ENCODE data around the gene PHETA1. TPM values are rescaled to one million over a fixed set of nuclear protein-coding genes. Genes with fewer than 3 reads are reported as not detected.

Gene PHETA1
- total RNA-seq, 1 donor from 2014 or later, result 20.5 TPM

GRCh38 chr12:111321317-111321716 lies 47.6 kb downstream of the PHETA1 start:
- Histone ChIP-seq H3K4me1 (no peaks in the 10 kb centered on the region), H3K27me3 (ENCODE audit: low read depth) (no peaks in the 10 kb centered on the region), H3K4me3 (no peak overlapping the region), H3K9me3 (no peaks in the 10 kb centered on the region), H3K27ac (no peak overlapping the region), H3K36me3 (no peaks in the 10 kb centered on the region)
- intact Hi-C loops (cut with DNase I), result no loop called here
- no peak for TF ChIP-seq CTCF (IDR thresholded peaks at IDR 0.05)
- ATAC-seq, result no peak
- no peak for DNase-seq

- intact Hi-C loops (cut with DNase I), result no loop called here
- no peak for ATAC-seq
Measured at GRCh38 chr12:111320258-111321050, 48.4 kb downstream of the PHETA1 start.

GRCh38 chr12:111319600-111320257 lies 49.2 kb downstream of the PHETA1 start:
- intact Hi-C loops (cut with DNase I), result loop anchor here (10.0 kb wide), 1 partner anchor 385 kb away; no protein-coding TSS in a partner anchor

More at GRCh38 chr12:111320258-111321050, 48.4 kb downstream of the PHETA1 start:
- Histone ChIP-seq H3K27me3 (ENCODE audit: low read depth) (no peaks in the 10 kb centered on the region), H3K4me1 (no peaks in the 10 kb centered on the region), H3K4me3 (no peak overlapping the region), H3K9me3 (no peaks in the 10 kb centered on the region), H3K36me3 (no peaks in the 10 kb centered on the region), H3K27ac (no peak overlapping the region)
- no peak for DNase-seq
- no peak for TF ChIP-seq CTCF (IDR thresholded peaks at IDR 0.05)

GRCh38 chr12:111318450-111318849 lies 50.4 kb downstream of the PHETA1 start:
- intact Hi-C loops (cut with DNase I), result loop anchor here (10.0 kb wide), 1 partner anchor 384 kb away; no protein-coding TSS in a partner anchor
- DNase-seq (no peak), ATAC-seq (no peak)
- H3K4me3 ChIP-seq, result no peak overlapping the region
- H3K27ac ChIP-seq, result no peak overlapping the region
- H3K4me1 ChIP-seq, result no peaks in the 10 kb centered on the region
- no peak for TF ChIP-seq CTCF (IDR thresholded peaks at IDR 0.05)
- no peaks in the 10 kb centered on the region for H3K36me3 ChIP-seq
- no peaks in the 10 kb centered on the region for H3K27me3 ChIP-seq (ENCODE audit: low read depth)
- H3K9me3 ChIP-seq, result no peaks in the 10 kb centered on the region

More at GRCh38 chr12:111319600-111320257, 49.2 kb downstream of the PHETA1 start:
- no peak overlapping the region for H3K27ac ChIP-seq
- ATAC-seq, result no peak
- H3K9me3 ChIP-seq, result no peaks in the 10 kb centered on the region
- no peak for TF ChIP-seq CTCF (IDR thresholded peaks at IDR 0.05)
- H3K4me1 ChIP-seq, result no peaks in the 10 kb centered on the region
- H3K4me3 ChIP-seq, result no peak overlapping the region
- no peaks in the 10 kb centered on the region for H3K27me3 ChIP-seq (ENCODE audit: low read depth)
- no peak for DNase-seq
- H3K36me3 ChIP-seq, result no peaks in the 10 kb centered on the region

GRCh38 chr12:111316671-111317070 lies 52.2 kb downstream of the PHETA1 start:
- Histone ChIP-seq H3K27me3 (ENCODE audit: low read depth) (no peaks in the 10 kb centered on the region), H3K36me3 (no peaks in the 10 kb centered on the region), H3K4me1 (no peaks in the 10 kb centered on the region), H3K4me3 (no peak overlapping the region), H3K27ac (no peak overlapping the region), H3K9me3 (no peaks in the 10 kb centered on the region)
- no peak for TF ChIP-seq CTCF (IDR thresholded peaks at IDR 0.05)
- ATAC-seq (no peak), DNase-seq (no peak)
- intact Hi-C loops (cut with DNase I), result loop anchor here (10.0 kb wide), 1 partner anchor 382 kb away; no protein-coding TSS in a partner anchor

Measured in lower lobe of right lung (tissue), 2 donors.